HEK293 (cell line): Measurements from ENCODE around the gene FAM180A.

Source experiments
- CTCF ChIA-PET: fragments of 350-600 bp; formaldehyde crosslinking; extraction: SDS; loops from one replicate; lab custom pipeline; 2021; ENCODE audit warnings: antibody characterized with exemption; lab: Yijun Ruan, JAX
- POLR2A ChIA-PET: fragments of 300-600 bp; formaldehyde crosslinking; extraction: SDS; loops from one replicate; lab custom pipeline; 2020; ENCODE audit warnings: antibody characterized with exemption, inconsistent platforms; lab: Yijun Ruan, JAX
- H3K27ac ChIP-seq: fragments of 200-500 bp; sonication (Bioruptor generic); 2 replicates; pipeline ENCODE4 v1.5.1; 2014; ENCODE audit warnings: low read depth, low read length, control low read depth, inconsistent platforms; ENCODE audit errors: extremely low read depth
- H3K36me3 ChIP-seq, 2 experiments: fragments of 200-500 bp in 1 of 2; sonication (Bioruptor generic) in 1 of 2; 1 replicate in 1 of 2; 2 replicates in 1 of 2; pipeline ENCODE4 v1.5.1; 2014 to 2017; ENCODE audit warnings: inconsistent platforms in 2 of 2, low read length in 2 of 2; ENCODE audit not compliant: control insufficient read depth in 2 of 2, insufficient read depth in 1 of 2
- H3K4me1 ChIP-seq: fragments of 200-500 bp; sonication (Bioruptor generic); 2 replicates; pipeline ENCODE4 v1.5.1; 2014; ENCODE audit warnings: mild to moderate bottlenecking, low read length, inconsistent platforms; ENCODE audit not compliant: control insufficient read depth, insufficient read depth
- H3K4me3 ChIP-seq: 2 replicates; pipeline ENCODE4 v1.5.1; 2011; ENCODE audit warnings: low read depth, mild to moderate bottlenecking, control low read depth, low read length, moderate library complexity
- H3K9me3 ChIP-seq: fragments of 200-500 bp; sonication (Bioruptor generic); 2 replicates; pipeline ENCODE4 v1.5.1; 2014; ENCODE audit warnings: low read depth, low read length, inconsistent platforms; ENCODE audit not compliant: control insufficient read depth, insufficient read depth
- PRDM4 ChIP-seq: fragments of 450-650 bp; formaldehyde crosslinking; IDR thresholded peaks from 2 replicates; pipeline ENCODE4 v1.5.1; 2017; ENCODE audit warnings: missing biosample characterization, missing genetic modification characterization
- ZBTB11 ChIP-seq: fragments of 450-650 bp; formaldehyde crosslinking; conservative IDR thresholded peaks from 2 replicates; pipeline ENCODE4 v1.5.1; 2016; ENCODE audit warnings: low read depth, missing biosample characterization, missing genetic modification characterization
- ZBTB26 ChIP-seq: fragments of 450-650 bp; formaldehyde crosslinking; optimal IDR thresholded peaks from 2 replicates; pipeline ENCODE3; 2016; ENCODE audit warnings: missing biosample characterization, mild to moderate bottlenecking, missing genetic modification characterization
- ZBTB48 ChIP-seq: fragments of 450-650 bp; formaldehyde crosslinking; IDR thresholded peaks from 2 replicates; pipeline ENCODE4 v1.5.1; 2016; ENCODE audit warnings: missing biosample characterization, missing genetic modification characterization
- ZNF121 ChIP-seq: fragments of 450-650 bp; formaldehyde crosslinking; IDR thresholded peaks from 2 replicates; pipeline ENCODE4 v1.5.1; 2016; ENCODE audit warnings: missing biosample characterization, missing genetic modification characterization
- ZNF138 ChIP-seq: fragments of 450-650 bp; formaldehyde crosslinking; IDR thresholded peaks from 2 replicates; pipeline ENCODE4 v1.5.1; 2016; ENCODE audit warnings: missing biosample characterization, missing genetic modification characterization, borderline replicate concordance
- ZNF148 ChIP-seq: fragments of 450-650 bp; formaldehyde crosslinking; IDR thresholded peaks from 2 replicates; pipeline ENCODE4 v1.5.0; 2017; ENCODE audit warnings: missing biosample characterization, missing genetic modification characterization, borderline replicate concordance
- ZNF280C ChIP-seq: fragments of 450-650 bp; formaldehyde crosslinking; IDR thresholded peaks from 2 replicates; pipeline ENCODE4 v1.5.1; 2016; ENCODE audit warnings: missing biosample characterization, missing genetic modification characterization
- ZNF311 ChIP-seq: fragments of 450-650 bp; formaldehyde crosslinking; IDR thresholded peaks from 2 replicates; pipeline ENCODE4 v1.5.1; 2017; ENCODE audit warnings: missing biosample characterization, missing genetic modification characterization, borderline replicate concordance
- ZNF426 ChIP-seq: fragments of 450-650 bp; formaldehyde crosslinking; IDR thresholded peaks from 2 replicates; pipeline ENCODE4 v1.5.1; 2017; ENCODE audit warnings: missing biosample characterization, missing genetic modification characterization, mild to moderate bottlenecking, inconsistent platforms, moderate library complexity
- ZNF544 ChIP-seq: fragments of 450-650 bp; formaldehyde crosslinking; IDR thresholded peaks from 2 replicates; pipeline ENCODE4 v1.5.0; 2017; ENCODE audit warnings: missing biosample characterization, missing genetic modification characterization
- ZNF558 ChIP-seq: fragments of 450-650 bp; formaldehyde crosslinking; IDR thresholded peaks from 2 replicates; pipeline ENCODE4 v1.5.1; 2016; ENCODE audit warnings: missing biosample characterization, missing genetic modification characterization
- ZNF585B ChIP-seq: fragments of 450-650 bp; formaldehyde crosslinking; IDR thresholded peaks from 2 replicates; pipeline ENCODE4 v1.5.1; 2016; ENCODE audit warnings: missing biosample characterization, missing genetic modification characterization
- ZNF677 ChIP-seq: fragments of 450-650 bp; IDR thresholded peaks from 2 replicates; pipeline ENCODE4 v1.5.0; 2018; ENCODE audit warnings: missing biosample characterization, mild to moderate bottlenecking, missing genetic modification characterization, moderate library complexity
- ZNF701 ChIP-seq: fragments of 450-650 bp; formaldehyde crosslinking; IDR thresholded peaks from 2 replicates; pipeline ENCODE4 v1.5.1; 2016; ENCODE audit warnings: missing biosample characterization, missing genetic modification characterization
- ZSCAN4 ChIP-seq: fragments of 450-650 bp; formaldehyde crosslinking; IDR thresholded peaks from 2 replicates; pipeline ENCODE4 v1.5.1; 2017; ENCODE audit warnings: missing biosample characterization, missing genetic modification characterization

The FAM180A gene

GRCh38 chr7:135789956-135790355 lies 41.3 kb upstream of the FAM180A start (continued):
- TF ChIP-seq ZNF677 (no peak), ZNF558 (tag by site-specific recombination) (no peak)
- TF ChIP-seq, all 188 proteins: peak for 0

GRCh38 chr7:135789431-135789830 lies 40.8 kb upstream of the FAM180A start:
- Histone ChIP-seq H3K9me3 (no peaks in the 10 kb centered on the region), H3K4me3 (no peak overlapping the region), H3K4me1 (no peaks in the 10 kb centered on the region), H3K27ac (no peak overlapping the region), H3K36me3 (no peaks in the 10 kb centered on the region)
- CTCF ChIA-PET = interaction anchor here (4.3 kb wide), 1 partner anchor 11 kb away, joined by 21 read pairs; no protein-coding TSS in a partner anchor
- POLR2A ChIA-PET = no interaction called here
- TF ChIP-seq ZNF585B (tag by site-specific recombination) (no peak), ZNF677 (no peak)
- TF ChIP-seq, all 188 proteins: peak for 0

GRCh38 chr7:135786911-135787310 lies 38.3 kb upstream of the FAM180A start:
- TF ChIP-seq ZBTB48 = no peak
- no peak for TF ChIP-seq ZSCAN4 (tag by site-specific recombination)
- no peak for TF ChIP-seq PRDM4
- TF ChIP-seq ZNF148 (tag by site-specific recombination) = no peak
- no peak for TF ChIP-seq ZNF426 (tag by site-specific recombination)
- TF ChIP-seq ZBTB26 (tag by site-specific recombination) = no peak
- no peak for TF ChIP-seq ZNF311 (tag by site-specific recombination)
- no peak for TF ChIP-seq ZNF121
- no peak for TF ChIP-seq ZBTB11 (tag by site-specific recombination)
- TF ChIP-seq ZNF138 (tag by site-specific recombination) = no peak
- TF ChIP-seq ZNF544 (tag by site-specific recombination) = no peak
- TF ChIP-seq ZNF280C (tag by site-specific recombination) = no peak
- TF ChIP-seq ZNF701 (tag by site-specific recombination) = no peak
- Histone ChIP-seq H3K27ac (no peak overlapping the region), H3K4me1 (no peaks in the 10 kb centered on the region), H3K9me3 (no peaks in the 10 kb centered on the region), H3K36me3 (no peaks in the 10 kb centered on the region), H3K4me3 (no peak overlapping the region)
- POLR2A ChIA-PET = no interaction called here
- CTCF ChIA-PET = interaction anchor here (0.6 to 2.0 kb wide), 3 partner anchors 14 to 191 kb away, joined by 4 read pairs; no protein-coding TSS in a partner anchor
